ENCODE data around the gene CDK13.
"Not testable (repeated sequence)": the region's sequence is repeated elsewhere in the genome, so short reads cannot be mapped to it uniquely, and the experiment has no call there.

Gene CDK13

GRCh38 chr7:39911167-39911566, 38.9 kb upstream of the CDK13 start:
- no peak for DNase-seq (ENCODE audit: low read depth, low spot score)
- no peak overlapping the region for H3K4me3 ChIP-seq (ENCODE audit: low read depth, low read length)
- ChIA-PET CTCF (interaction anchor here (1.3 to 3.1 kb wide), 4 partner anchors 9 to 141 kb away, joined by 3 to 26 read pairs (median 4); no protein-coding TSS in a partner anchor), POLR2A (no interaction called here)
- TF ChIP-seq, protein P1, sequence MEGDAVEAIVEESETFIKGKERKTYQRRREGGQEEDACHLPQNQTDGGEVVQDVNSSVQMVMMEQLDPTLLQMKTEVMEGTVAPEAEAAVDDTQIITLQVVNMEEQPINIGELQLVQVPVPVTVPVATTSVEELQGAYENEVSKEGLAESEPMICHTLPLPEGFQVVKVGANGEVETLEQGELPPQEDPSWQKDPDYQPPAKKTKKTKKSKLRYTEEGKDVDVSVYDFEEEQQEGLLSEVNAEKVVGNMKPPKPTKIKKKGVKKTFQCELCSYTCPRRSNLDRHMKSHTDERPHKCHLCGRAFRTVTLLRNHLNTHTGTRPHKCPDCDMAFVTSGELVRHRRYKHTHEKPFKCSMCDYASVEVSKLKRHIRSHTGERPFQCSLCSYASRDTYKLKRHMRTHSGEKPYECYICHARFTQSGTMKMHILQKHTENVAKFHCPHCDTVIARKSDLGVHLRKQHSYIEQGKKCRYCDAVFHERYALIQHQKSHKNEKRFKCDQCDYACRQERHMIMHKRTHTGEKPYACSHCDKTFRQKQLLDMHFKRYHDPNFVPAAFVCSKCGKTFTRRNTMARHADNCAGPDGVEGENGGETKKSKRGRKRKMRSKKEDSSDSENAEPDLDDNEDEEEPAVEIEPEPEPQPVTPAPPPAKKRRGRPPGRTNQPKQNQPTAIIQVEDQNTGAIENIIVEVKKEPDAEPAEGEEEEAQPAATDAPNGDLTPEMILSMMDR (IDR thresholded peaks at IDR 0.05; ENCODE audit: insufficient read depth, low read length, missing control alignments): no peak

DNA sequence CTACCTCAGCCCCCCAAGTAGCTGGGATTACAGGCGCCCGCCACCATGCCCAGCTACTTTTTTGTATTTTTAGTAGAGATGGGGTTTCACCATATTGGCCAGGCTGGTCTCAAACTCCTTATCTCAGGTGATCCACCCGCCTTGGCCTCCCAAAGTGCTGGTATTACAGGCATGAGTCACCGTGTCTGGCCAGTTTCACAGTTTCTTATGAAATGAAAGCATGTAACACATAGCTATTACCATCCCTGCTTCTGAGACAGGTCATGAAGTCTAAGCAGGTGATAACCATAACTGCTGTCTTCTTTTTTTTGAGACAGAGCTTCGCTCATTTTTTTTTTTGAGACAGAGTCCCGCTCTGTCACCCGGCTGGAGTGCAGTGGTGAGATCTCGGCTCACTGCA, 34.2 kb upstream of the CDK13 start:
- H3K4me3 ChIP-seq (ENCODE audit: low read depth, low read length); POLR2A ChIA-PET; DNase-seq (ENCODE audit: low read depth, low spot score): not testable (repeated sequence)
- CTCF ChIA-PET: interaction anchor here (1.0 kb wide), 1 partner anchor 20 kb away, joined by 3 read pairs; no protein-coding TSS in a partner anchor

- H3K4me3 ChIP-seq (ENCODE audit: low read depth, low read length): no peak overlapping the region
- TF ChIP-seq, protein P1 (IDR thresholded peaks at IDR 0.05; ENCODE audit: insufficient read depth, low read length, missing control alignments): no peak
- CTCF ChIA-PET: interaction anchor here (0.9 to 1.9 kb wide), 3 partner anchors 10 to 132 kb away, joined by 3 to 6 read pairs (median 4); no protein-coding TSS in a partner anchor
- POLR2A ChIA-PET: no interaction called here
- no peak for DNase-seq (ENCODE audit: low read depth, low spot score)
These were observed 30.4 kb upstream of the CDK13 start for GRCh38 chr7:39919646-39920045.

DNA sequence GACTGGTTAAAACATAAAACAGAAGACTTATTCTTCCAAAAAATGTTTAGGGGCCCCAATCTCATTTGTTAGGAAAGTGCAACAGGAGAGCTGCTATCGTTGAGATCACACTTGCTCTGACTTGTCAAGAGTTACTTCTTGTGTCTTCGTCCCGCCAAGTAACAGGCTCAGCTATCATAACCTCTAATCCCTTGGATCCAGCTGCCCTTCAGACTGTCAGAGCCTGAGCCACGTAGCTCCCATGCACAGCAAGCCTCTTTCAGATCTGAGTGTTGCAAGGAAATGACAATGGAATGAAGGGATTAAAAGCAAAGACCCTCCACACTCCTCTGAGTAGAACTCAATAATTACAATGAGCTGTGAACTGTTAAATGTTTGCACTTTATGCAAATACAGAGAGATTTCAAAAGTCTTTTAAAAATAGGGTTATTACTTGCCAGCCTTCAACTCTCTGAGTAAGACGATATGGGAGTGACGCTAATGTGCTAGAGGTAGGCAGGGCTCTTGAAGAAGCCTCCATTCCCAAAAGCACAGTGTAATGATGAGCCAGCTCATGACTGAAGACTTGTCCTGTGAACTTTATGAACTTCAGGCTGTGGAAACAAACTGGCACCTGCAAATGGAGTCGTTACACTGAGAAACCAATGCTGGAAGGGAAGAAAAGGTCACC, 28.4 kb upstream of the CDK13 start:
- H3K4me3 ChIP-seq (ENCODE audit: low read depth, low read length): no peak overlapping the region
- ChIA-PET CTCF (interaction anchor here (0.5 to 1.9 kb wide), 3 partner anchors 11 to 130 kb away, joined by 3 to 4 read pairs (median 4); no protein-coding TSS in a partner anchor), POLR2A (no interaction called here)
- DNase-seq (ENCODE audit: low read depth, low spot score): no peak
- TF ChIP-seq, protein P1 (IDR thresholded peaks at IDR 0.05; ENCODE audit: insufficient read depth, low read length, missing control alignments): no peak

DNA sequence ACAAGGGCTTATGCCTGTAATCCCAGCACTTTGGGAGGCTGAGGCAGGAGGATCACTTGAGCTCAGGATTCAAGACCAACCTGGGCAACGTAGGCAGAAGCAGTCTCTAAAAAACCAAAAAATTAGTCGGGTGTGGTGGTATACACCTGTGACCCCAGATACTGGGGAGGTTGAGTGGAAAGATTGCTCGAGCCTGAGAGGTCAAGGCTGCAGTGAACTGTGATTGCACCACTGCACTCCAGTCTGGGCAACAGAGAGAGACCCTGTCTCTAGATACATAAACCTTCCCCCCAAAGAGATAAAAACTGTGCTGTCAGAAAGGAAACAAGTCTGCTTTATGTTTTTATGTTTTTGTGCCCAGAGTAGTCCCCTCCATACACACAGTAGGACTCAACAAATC, 27.5 kb upstream of the CDK13 start:
- CTCF ChIA-PET: interaction anchor here (1.6 to 2.0 kb wide), 2 partner anchors 12 to 26 kb away, joined by 4 to 8 read pairs; no protein-coding TSS in a partner anchor
- no peak overlapping the region for H3K4me3 ChIP-seq (ENCODE audit: low read depth, low read length)
- no peak for DNase-seq (ENCODE audit: low read depth, low spot score)
- POLR2A ChIA-PET: no interaction called here
- TF ChIP-seq, protein P1 (IDR thresholded peaks at IDR 0.05; ENCODE audit: insufficient read depth, low read length, missing control alignments): no peak

- POLR2A ChIA-PET: no interaction called here
- no peak overlapping the region for H3K4me3 ChIP-seq (ENCODE audit: low read depth, low read length)
- CTCF ChIA-PET: interaction anchor here (2.0 kb wide), 1 partner anchor 27 kb away, joined by 8 read pairs; no protein-coding TSS in a partner anchor
- TF ChIP-seq, protein P1 (IDR thresholded peaks at IDR 0.05; ENCODE audit: insufficient read depth, low read length, missing control alignments): no peak
- DNase-seq (ENCODE audit: low read depth, low spot score): no peak
These were observed 27.0 kb upstream of the CDK13 start for GRCh38 chr7:39923091-39923490.
